SK-MEL-5 (cell line): ENCODE data around the gene IGSF9B. TPM values are rescaled to one million over a fixed set of nuclear protein-coding genes. Genes with fewer than 3 reads are reported as not detected.

ENCODE experiments used
- DNase-seq: peaks from one replicate; pipeline ENCODE4 v3.0.0-alpha.2; 2016; ENCODE audit warnings: low read depth, low spot score
- in situ Hi-C: cut with HindIII; loops from 2 replicates; pipeline ENCODE4 v1.10.0; 2016; ENCODE audit warnings: low sequenced_read_pairs, high pct_unique_total_duplicates, low pct_unique_long_range_greater_than_20kb
- total RNA-seq: library from RNA; depleted of rRNA; stranded (reverse); fragments of >200 nt; shearing (Covaris generic); gene quantifications from 2 replicates; pipeline ENCODE4 v1.2.3, GENCODE V29; 2014

Gene IGSF9B
- total RNA-seq, 1 experiment from 2014 or later: 0.61 TPM

GRCh38 chr11:133901316-133901715 is 55.5 kb downstream of the IGSF9B start:
- no peak for DNase-seq
- in situ Hi-C loops: no loop called here

GRCh38 chr11:133900176-133901105 is 56.3 kb downstream of the IGSF9B start:
- DNase-seq: no peak
- in situ Hi-C loops: no loop called here

GRCh38 chr11:133898770-133899115 is 58.0 kb downstream of the IGSF9B start:
- no peak for DNase-seq
- in situ Hi-C loops: no loop called here

GRCh38 chr11:133898031-133898769 is 58.6 kb downstream of the IGSF9B start:
- no peak for DNase-seq
- in situ Hi-C loops: no loop called here

- no peak for DNase-seq
- in situ Hi-C loops: no loop called here
Observed at GRCh38 chr11:133897331-133897650, 59.5 kb downstream of the IGSF9B start.

- in situ Hi-C loops: no loop called here
- no peak for DNase-seq
Observed at GRCh38 chr11:133896642-133897330, 60.0 kb downstream of the IGSF9B start.

GRCh38 chr11:133896028-133896427 is 60.7 kb downstream of the IGSF9B start:
- in situ Hi-C loops: no loop called here
- no peak for DNase-seq

- in situ Hi-C loops: no loop called here
- DNase-seq: no peak
Observed at GRCh38 chr11:133895551-133895950, 61.2 kb downstream of the IGSF9B start.

- no peak for DNase-seq
- in situ Hi-C loops: no loop called here
Observed at GRCh38 chr11:133895061-133895479, 61.7 kb downstream of the IGSF9B start.

- no peak for DNase-seq
- in situ Hi-C loops: no loop called here
Observed at GRCh38 chr11:133893381-133893780, 63.4 kb downstream of the IGSF9B start.

GRCh38 chr11:133892584-133893380 is 64.0 kb downstream of the IGSF9B start:
- DNase-seq: no peak
- in situ Hi-C loops: no loop called here

GRCh38 chr11:133892126-133892525 is 64.6 kb downstream of the IGSF9B start:
- no peak for DNase-seq
- in situ Hi-C loops: no loop called here

- in situ Hi-C loops: no loop called here
Observed at GRCh38 chr11:133889893-133890292, 66.9 kb downstream of the IGSF9B start.

GRCh38 chr11:133889188-133889587 is 67.6 kb downstream of the IGSF9B start:
- DNase-seq: no peak
- in situ Hi-C loops: no loop called here

More at GRCh38 chr11:133889893-133890292, 66.9 kb downstream of the IGSF9B start:
- DNase-seq: no peak

GRCh38 chr11:133887692-133888332 is 69.0 kb downstream of the IGSF9B start:
- no peak for DNase-seq
- in situ Hi-C loops: no loop called here

GRCh38 chr11:133886029-133886428 is 70.7 kb downstream of the IGSF9B start:
- DNase-seq: no peak
- in situ Hi-C loops: no loop called here

GRCh38 chr11:133872160-133872559 is 84.6 kb downstream of the IGSF9B start:
- no peak for DNase-seq
- in situ Hi-C loops: no loop called here
